Caco-2 (cell line): ENCODE data around the gene FIGLA. TPM values are rescaled to one million over a fixed set of nuclear protein-coding genes. Genes with fewer than 3 reads are reported as not detected.

Source experiments
- BruUV-seq: library from RNA; stranded (reverse); fragments of 400-500 nt; replicated peaks from 2 replicates; lab custom pipeline; 2021; lab: Mats Ljungman, UMichigan
- CTCF ChIA-PET: fragments of 300-600 bp; sonication (Branson Sonifier 250); formaldehyde crosslinking; loops from one replicate; lab custom pipeline; 2022; ENCODE audit warnings: antibody characterized with exemption; lab: Charles Lee
- POLR2A ChIA-PET: fragments of 300-600 bp; sonication (Branson Sonifier 250); formaldehyde crosslinking; loops from one replicate; lab custom pipeline; 2022; ENCODE audit warnings: antibody characterized with exemption; lab: Charles Lee
- DNase-seq, 2 experiments: peaks; one replicate each; pipeline versions ENCODE4 v3.0.0 to v3.0.0-alpha.2; 2020 to 2022
- H3K27me3 ChIP-seq: replicated peaks from 2 replicates; pipeline ENCODE4 v1.6.0; 2011; ENCODE audit warnings: low read length; ENCODE audit not compliant: control insufficient read depth, insufficient read depth
- H3K36me3 ChIP-seq: 2 replicates; pipeline ENCODE4 v1.5.1; 2011; ENCODE audit warnings: low read length; ENCODE audit not compliant: control insufficient read depth, insufficient read depth
- H3K4me1 ChIP-seq: fragments of 250-450 bp; sonication (Bioruptor Pico); 2 replicates; pipeline ENCODE4 v1.5.1; 2020; ENCODE audit warnings: mild to moderate bottlenecking
- H3K4me3 ChIP-seq: 2 replicates; pipeline ENCODE4 v1.5.1; 2011; ENCODE audit warnings: low read depth, mild to moderate bottlenecking, control low read depth, low read length
- H3K9me3 ChIP-seq: fragments of 250-450 bp; sonication (Bioruptor Pico); 2 replicates; pipeline ENCODE4 v1.5.1; 2020; ENCODE audit warnings: mild to moderate bottlenecking, moderate library complexity
- H3K27ac Mint-ChIP-seq: one replicate; pipeline ENCODE4 v1.8.0; 2022; ENCODE audit warnings: mixed read lengths; ENCODE audit not compliant: unreplicated experiment
- H3K27me3 Mint-ChIP-seq: one replicate; pipeline ENCODE4 v1.8.0; 2022; ENCODE audit warnings: mixed read lengths; ENCODE audit not compliant: insufficient read depth, unreplicated experiment
- H3K36me3 Mint-ChIP-seq: one replicate; pipeline ENCODE4 v1.8.0; 2022; ENCODE audit warnings: mild to moderate bottlenecking, mixed read lengths; ENCODE audit not compliant: insufficient read depth, unreplicated experiment
- H3K4me1 Mint-ChIP-seq: one replicate; pipeline ENCODE4 v1.8.0; 2022; ENCODE audit warnings: low read depth, mixed read lengths; ENCODE audit not compliant: unreplicated experiment
- H3K4me3 Mint-ChIP-seq: one replicate; pipeline ENCODE4 v1.8.0; 2022; ENCODE audit warnings: mild to moderate bottlenecking, moderate library complexity, mixed read lengths; ENCODE audit not compliant: unreplicated experiment
- H3K9me3 Mint-ChIP-seq: one replicate; pipeline ENCODE4 v1.8.0; 2022; ENCODE audit warnings: mixed read lengths; ENCODE audit not compliant: unreplicated experiment
- intact Hi-C: fragments of 100-400 bp; cut with micrococcal nuclease; formaldehyde crosslinking; loops from one replicate; pipeline ENCODE4 v1.10.0; 2022; ENCODE audit not compliant: unreplicated experiment
- total RNA-seq: library from RNA; stranded (reverse); gene quantifications from 2 replicates; pipeline ENCODE4 v1.2.3, GENCODE V29; 2022
- TF ChIP-seq, protein P1 (sequence below), 2 experiments: fragments of 200-600 bp in 1 of 2; IDR thresholded peaks; 1 replicate in 1 of 2; 2 replicates in 1 of 2; pipeline versions ENCODE4 v1.5.1 to v1.8.0; 2011 to 2022; ENCODE audit warnings: antibody characterized with exemption in 1 of 2, control low read depth in 1 of 2, inconsistent platforms in 1 of 2, low read depth in 1 of 2, low read length in 1 of 2, mild to moderate bottlenecking in 1 of 2, moderate library complexity in 1 of 2; ENCODE audit not compliant: insufficient read depth in 1 of 2, severe bottlenecking in 1 of 2, unreplicated experiment in 1 of 2

FIGLA gene
- total RNA-seq, 1 experiment from 2014 or later: not detected

DNA sequence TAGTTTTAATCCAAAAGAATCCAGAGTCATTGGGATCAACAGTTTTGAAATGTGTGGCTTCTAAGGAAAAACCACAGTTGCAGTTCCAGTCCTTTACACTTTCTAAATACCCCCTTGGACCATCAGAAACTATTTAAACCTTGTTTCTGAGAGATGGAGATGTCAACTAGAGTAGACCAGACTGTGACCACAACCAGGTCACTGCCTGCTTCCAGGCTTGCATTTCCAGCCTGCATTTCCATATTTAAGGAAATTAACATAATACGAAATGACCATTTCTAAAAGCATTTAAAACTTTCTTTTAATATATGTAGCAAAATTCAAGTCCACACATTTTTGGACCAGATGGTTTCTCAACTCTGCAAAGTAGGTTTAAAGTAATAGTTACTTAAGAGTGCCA, 60.8 kb downstream of the FIGLA start:
- Mint-ChIP-seq H3K9me3 (no peaks in the 10 kb centered on the region), H3K27ac (no peak overlapping the region), H3K27me3 (peaks cover 16% of the 10 kb centered on the region), H3K4me3 (no peak overlapping the region), H3K4me1 (no peaks in the 10 kb centered on the region), H3K36me3 (no peaks in the 10 kb centered on the region)
- TF ChIP-seq, protein P1, sequence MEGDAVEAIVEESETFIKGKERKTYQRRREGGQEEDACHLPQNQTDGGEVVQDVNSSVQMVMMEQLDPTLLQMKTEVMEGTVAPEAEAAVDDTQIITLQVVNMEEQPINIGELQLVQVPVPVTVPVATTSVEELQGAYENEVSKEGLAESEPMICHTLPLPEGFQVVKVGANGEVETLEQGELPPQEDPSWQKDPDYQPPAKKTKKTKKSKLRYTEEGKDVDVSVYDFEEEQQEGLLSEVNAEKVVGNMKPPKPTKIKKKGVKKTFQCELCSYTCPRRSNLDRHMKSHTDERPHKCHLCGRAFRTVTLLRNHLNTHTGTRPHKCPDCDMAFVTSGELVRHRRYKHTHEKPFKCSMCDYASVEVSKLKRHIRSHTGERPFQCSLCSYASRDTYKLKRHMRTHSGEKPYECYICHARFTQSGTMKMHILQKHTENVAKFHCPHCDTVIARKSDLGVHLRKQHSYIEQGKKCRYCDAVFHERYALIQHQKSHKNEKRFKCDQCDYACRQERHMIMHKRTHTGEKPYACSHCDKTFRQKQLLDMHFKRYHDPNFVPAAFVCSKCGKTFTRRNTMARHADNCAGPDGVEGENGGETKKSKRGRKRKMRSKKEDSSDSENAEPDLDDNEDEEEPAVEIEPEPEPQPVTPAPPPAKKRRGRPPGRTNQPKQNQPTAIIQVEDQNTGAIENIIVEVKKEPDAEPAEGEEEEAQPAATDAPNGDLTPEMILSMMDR (IDR thresholded peaks at IDR 0.05; ENCODE audit: insufficient read depth in 1 of 2, low read depth in 1 of 2, low read length in 1 of 2, severe bottlenecking in 1 of 2, unreplicated experiment in 1 of 2): no peak
- intact Hi-C loops: no loop called here
- H3K36me3 ChIP-seq: no peaks in the 10 kb centered on the region
- no TSS peak for BruUV-seq
- CTCF ChIA-PET: no interaction called here
- 0 out of 2 replicates have a peak, but pooled peaks cover 2% of the 10 kb centered on the region for H3K27me3 ChIP-seq
- no peaks in the 10 kb centered on the region for H3K4me1 ChIP-seq
- no peaks in the 10 kb centered on the region for H3K9me3 ChIP-seq
- POLR2A ChIA-PET: no interaction called here
- no peak overlapping the region for H3K4me3 ChIP-seq
- DNase-seq: no peak

DNA sequence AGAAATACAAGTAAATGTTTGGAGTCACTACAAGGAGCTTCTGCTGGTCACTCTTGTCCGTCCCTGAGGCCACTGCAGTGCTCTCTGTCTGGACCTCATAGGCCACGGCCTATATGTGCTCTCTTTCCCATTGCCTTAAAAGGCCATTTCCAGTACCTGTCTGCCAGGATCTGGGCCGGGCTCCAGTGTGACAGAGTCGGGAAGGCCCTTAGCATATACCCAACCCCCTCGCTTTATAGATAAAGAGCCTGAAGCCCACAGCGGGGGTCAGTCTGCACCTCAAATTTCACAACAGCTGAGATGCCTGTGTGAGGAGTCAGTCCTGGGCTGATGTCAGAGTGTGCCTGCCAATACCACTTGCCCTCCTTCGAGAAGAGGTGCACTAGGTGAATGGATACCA, 62.3 kb downstream of the FIGLA start:
- Mint-ChIP-seq H3K36me3 (no peaks in the 10 kb centered on the region), H3K9me3 (no peaks in the 10 kb centered on the region), H3K4me3 (no peak overlapping the region), H3K27me3 (peaks cover 8% of the 10 kb centered on the region), H3K27ac (no peak overlapping the region), H3K4me1 (no peaks in the 10 kb centered on the region)
- POLR2A ChIA-PET: no interaction called here
- intact Hi-C loops: no loop called here
- no TSS peak for BruUV-seq
- Histone ChIP-seq H3K9me3 (no peaks in the 10 kb centered on the region), H3K4me3 (no peak overlapping the region), H3K4me1 (no peaks in the 10 kb centered on the region), H3K36me3 (no peaks in the 10 kb centered on the region), H3K27me3 (no peaks in the 10 kb centered on the region)
- CTCF ChIA-PET: no interaction called here
- TF ChIP-seq, protein P1 (IDR thresholded peaks at IDR 0.05; ENCODE audit: insufficient read depth in 1 of 2, low read depth in 1 of 2, low read length in 1 of 2, severe bottlenecking in 1 of 2, unreplicated experiment in 1 of 2): no peak
- DNase-seq: no peak

Other genes with a start within 250 kb of the FIGLA start
- 0.32 and 0.70 TPM in 2 replicates for gene TGFA, start 236.8 kb downstream of the FIGLA start, total RNA-seq
- not detected in 2 replicates for gene ADD2, start 22.4 kb downstream of the FIGLA start, total RNA-seq
- gene CLEC4F, start 30.0 kb upstream of the FIGLA start, total RNA-seq: 0.16 TPM in 1 of 2 replicates, not detected in the other
- gene CD207, start 45.2 kb upstream of the FIGLA start, total RNA-seq: 0.16 and 0.23 TPM in 2 replicates
- gene VAX2, start 109.9 kb upstream of the FIGLA start, total RNA-seq: 0.61 TPM in 1 of 2 replicates, not detected in the other
- 2.6 and 4.0 TPM in 2 replicates for gene ATP6V1B1, start 145.3 kb upstream of the FIGLA start, total RNA-seq
- 0.16 and 0.28 TPM in 2 replicates for gene ANKRD53, start 188.0 kb upstream of the FIGLA start, total RNA-seq
- gene TEX261, start 204.2 kb upstream of the FIGLA start, total RNA-seq: 64.1 and 70.0 TPM in 2 replicates